DMS 273 (cell line): ENCODE measurements around the gene SLC5A10.
"Not testable (repeated sequence)": the region's sequence is repeated elsewhere in the genome, so short reads cannot be mapped to it uniquely, and the experiment has no call there.

Source experiments
- DNase-seq: peaks from one replicate; lab custom pipeline; 2025; ENCODE audit not compliant: unreplicated experiment; lab: John Stamatoyannopoulos, UW

The SLC5A10 gene

DNA sequence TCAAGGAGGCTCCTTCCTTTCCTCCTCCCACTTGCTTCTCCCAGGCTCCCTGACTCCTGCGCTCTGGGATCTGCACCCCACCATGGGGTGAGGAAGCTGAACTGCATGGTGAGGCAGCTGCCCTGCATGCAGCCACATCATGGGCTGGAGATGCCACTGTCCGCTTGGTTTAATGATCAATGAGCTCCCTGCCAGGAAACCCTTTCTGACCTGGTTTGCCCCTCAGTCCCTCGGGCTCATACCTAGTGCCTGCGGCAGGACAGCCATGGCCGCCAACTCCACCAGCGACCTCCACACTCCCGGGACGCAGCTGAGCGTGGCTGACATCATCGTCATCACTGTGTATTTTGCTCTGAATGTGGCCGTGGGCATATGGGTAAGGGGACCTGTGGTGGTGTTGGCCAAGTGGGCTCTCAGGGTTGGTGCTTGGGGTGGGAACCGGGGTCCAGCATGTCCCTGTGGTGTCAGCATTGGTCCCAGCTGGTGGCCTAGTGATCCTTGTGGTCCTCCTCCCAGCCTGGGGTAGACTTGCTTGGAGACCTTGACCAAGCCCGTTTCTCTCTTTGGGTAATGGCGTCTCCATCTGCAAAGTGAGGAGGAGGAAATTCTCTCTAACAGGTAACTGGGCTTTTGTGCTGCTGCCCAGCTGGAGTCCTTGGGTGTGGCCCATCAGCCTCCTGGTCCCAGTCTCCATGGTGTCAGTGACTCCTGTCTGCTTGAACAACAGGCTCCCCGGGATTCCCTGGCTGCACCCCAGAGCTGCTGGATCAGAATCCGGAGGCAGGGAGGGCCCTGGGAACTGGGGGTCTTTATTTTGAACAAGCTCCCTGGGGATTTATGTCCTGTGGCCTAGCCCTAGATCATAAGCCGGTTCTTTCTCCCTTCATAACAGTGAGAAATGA is at the start of gene SLC5A10:
SLC5A10 (plus strand) TSS at position 225 of the 902 bp plus-strand sequence; CDS start at position 266, 41 bp downstream.
- DNase-seq, result peak; percentile 28

DNA sequence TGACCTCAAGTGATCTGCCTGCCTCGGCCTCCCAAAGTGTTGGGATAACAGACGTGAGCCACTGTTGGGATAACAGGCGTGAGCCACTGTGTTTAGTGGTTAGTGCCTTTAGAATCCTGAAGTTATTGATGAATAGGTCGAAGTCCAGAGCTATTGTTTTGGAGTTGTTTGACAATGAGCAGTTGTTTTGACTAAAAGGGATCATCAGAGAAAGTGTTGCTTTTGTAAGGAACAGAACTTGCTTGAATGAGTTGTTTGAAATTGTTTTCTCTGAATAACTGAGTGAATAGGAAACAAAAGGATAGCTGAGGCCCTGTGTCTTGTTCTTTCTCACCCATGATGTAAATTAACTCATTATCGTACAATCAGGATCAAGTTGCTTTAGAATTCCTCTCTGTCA is 47.5 kb upstream of the SLC5A10 start:
- DNase-seq, result no peak

DNA sequence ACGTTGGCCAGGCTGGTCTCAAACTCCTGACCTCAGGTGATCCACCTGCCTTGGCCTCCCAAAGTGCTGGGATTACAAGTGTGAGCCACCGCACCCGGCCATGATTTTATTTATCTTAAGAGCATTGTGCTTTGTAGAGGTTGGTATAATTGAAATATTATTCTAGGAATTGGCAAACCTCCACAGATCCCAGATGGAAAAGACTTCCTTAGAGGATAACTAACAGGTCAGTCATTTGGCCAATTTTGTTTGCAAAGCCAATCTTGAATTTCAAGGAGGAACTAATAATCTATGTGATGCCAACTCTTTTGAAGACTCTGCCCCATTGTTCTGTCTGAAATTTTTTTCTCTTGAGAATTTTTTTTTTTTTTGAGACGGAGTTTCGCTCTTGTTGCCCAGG is 46.7 kb upstream of the SLC5A10 start:
- no peak for DNase-seq

DNA sequence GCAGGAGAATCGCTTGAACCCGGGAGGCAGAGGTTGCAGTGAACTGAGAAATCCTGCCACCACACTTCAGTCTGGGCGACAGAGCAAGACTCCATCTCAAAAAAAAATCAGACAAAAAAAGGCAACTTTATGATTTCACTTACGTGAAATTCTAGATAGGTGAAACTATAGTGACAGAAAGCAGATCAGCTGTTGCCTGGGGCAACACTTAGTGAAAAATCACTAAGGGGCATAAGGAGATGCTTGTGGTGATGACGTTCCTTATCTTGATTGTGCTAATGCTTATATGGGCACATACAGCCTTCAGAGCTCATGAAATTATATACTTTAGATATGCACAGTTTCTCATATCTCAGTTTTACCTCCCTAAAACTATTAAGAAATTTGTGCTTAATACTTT is 41.6 kb upstream of the SLC5A10 start:
- no peak for DNase-seq

DNA sequence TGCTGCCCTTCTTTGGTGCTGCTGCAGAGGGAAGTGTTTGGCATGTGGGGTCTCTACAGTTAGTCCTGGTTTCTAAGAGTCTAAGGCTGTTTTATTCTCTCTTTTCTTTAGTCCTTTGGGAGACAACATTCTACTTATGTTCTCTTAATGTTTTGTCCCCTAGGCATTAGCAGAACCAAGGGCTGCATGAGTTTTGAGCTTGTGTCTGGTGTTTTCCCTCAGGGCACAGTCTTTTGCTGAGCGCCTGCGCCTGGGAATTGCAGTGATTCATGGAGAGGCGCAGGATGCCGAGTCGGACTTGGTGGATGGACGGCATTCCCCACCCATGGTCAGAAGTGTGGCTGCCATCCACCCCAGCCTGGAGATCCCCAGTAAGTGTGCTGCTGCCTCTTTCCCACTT is 41.1 kb upstream of the SLC5A10 start:
- DNase-seq, result no peak

DNA sequence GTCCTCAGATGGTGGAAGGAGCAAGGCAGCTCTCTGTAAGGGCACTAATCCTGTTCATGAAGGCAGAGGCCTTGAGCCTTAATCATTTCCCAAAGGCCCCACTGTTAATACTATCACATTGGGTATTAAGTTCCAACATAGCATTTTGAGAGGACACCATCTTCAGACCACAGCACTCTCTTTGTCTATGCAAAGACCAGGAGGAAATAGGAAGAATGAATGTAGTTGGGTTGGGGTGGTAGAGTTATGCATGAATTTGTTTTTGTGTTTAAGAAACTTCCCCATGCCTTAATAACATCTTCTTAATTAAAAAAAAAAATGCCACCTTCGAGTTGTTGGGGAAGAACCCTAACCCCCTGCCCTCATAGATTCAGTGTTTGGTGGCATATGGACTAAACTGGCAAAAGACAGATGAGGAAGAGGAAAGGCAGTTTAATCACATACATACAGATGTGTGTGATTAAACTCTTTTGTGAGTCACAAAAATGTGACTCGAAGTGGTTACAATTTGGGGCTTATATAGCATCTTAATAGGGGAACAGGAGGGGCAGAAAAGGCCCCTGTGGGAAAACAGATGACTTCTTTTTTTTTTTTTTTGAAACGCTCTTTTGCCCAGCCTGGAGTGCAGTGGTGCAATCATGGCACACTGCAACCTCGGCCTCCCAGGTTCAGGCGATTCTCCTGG is 35.0 kb upstream of the SLC5A10 start:
- no peak for DNase-seq

DNA sequence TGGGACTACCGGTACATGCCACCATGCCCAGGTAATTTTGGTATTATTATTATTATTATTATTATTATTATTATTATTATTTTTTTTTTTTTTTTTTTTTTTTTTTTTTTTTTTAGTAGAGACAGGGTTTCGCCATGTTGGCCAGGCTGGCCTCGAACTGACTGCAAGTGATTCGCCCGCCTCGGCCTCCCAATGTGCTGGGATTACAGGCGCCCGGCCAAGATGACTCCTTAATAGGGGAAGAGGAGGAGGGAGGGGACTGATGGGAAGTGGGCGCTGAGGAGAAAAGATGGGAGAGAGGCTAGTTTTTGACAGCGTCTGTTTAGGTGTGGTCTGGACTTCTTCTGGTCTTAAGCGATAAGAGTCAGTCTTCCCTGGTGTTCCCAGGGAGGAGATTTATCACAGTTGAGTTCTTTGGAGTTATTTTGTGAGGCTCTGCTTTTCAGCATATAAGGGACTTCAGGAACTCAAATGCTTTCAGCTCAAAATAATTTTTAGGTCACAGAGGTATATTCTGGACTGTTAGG is 34.4 kb upstream of the SLC5A10 start:
- DNase-seq, result no peak

DNA sequence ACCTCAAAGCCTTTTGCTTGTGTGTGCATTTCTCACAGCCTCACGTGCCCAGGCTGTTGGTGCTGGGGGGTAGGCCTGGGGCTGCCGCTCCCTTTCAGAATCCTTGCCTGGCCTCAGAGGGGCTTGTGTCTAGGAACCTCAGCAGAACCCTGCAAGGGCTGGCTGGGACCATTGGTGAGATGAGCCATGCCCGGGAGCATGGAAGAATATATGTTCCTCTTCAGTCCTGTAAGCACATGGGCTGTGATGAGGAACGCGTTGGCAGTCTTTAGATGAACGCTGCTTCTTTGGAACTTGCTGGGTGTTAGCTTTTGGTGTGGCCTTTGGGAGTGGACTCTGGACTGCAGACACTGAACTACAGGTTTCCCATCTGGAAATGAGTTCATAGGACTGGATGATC is 32.0 kb upstream of the SLC5A10 start:
- no peak for DNase-seq

DNA sequence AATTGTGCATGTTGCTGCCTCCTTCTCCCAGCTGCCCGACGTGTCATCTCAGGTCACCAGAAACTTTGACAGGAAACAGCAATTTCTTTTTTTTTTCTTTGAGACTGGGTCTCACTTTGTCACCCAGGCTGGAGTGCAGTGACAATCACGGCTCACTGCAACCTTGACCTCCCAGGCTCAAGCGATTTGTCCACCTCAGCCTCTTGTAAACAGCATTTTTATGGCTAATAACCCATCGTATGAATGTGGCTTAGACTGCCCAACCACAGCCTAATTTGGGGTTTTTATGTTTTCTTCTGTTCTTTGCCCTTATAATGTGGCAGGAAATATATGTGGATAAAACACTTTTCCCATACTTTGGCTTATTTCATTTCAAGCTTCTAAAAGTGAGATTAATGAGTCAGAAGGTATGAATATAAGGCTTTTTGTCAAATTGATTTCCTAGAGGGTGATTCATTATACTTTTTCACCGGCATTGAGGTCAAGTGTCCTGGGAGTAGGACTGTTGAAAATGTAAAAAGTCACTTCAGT is 31.0 kb upstream of the SLC5A10 start:
- no peak for DNase-seq

DNA sequence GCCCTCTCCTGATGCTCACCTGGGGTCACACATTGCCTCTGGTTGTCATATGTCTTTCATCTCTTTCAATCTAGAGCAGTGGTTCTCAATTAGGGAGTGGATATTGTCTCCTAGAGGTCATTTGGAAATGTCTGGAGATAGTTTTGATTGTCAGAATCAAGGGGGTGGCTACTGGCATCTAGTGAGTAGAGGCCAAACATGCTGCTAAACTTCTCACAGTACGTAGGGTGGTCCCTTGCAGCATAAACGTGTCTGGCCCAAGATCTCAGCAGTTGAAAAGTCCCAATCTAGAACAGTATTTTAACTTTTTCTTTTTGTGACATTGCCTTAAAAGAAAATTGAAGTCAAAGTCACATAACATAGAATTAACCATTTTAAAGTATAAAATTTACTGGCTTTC is 30.5 kb upstream of the SLC5A10 start:
- no peak for DNase-seq

DNA sequence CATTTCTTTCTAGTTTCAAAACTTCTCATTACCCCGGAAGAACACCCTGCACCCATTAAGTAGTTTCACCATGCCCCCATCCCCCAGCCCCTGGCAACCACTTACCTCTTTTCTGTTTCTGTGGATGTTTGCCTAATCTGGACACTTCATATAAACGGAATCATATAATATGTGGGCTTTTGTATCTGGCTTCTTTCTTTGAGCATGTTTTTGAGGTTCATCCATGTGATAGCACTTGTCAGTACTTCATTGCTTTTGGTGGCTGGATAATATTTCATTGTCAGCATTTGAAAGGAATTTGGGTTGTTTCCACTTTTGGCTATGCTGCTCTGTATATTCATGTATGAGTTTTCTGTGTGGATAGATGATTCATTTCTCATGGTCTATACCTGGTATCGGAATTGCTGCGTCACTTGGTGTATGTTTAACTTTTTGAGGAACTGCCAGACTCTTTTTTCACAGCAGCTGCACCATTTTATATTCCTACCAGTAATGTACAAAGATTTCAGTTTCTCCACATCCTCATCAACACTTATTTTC is 30.0 kb upstream of the SLC5A10 start:
- DNase-seq, result no peak

DNA sequence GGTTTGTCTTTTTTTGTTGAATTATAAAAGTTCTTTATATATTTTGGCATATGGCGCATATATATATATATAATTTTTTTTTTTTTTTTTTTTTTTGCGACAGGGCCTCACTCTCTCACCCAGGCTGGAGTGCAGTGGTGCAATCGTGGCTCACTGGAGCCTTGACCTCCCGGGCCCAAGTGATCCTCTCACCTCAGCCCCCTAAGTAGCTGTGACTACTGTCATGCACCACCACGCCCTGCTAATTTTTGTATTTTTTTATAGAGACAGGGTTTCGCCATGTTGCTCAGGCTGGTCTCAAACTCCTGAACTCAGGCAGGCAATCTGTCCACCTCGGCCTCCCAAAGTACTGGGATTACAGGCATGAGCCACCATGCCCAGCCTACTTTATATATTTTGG is 29.4 kb upstream of the SLC5A10 start:
- DNase-seq, result not testable (repeated sequence)

DNA sequence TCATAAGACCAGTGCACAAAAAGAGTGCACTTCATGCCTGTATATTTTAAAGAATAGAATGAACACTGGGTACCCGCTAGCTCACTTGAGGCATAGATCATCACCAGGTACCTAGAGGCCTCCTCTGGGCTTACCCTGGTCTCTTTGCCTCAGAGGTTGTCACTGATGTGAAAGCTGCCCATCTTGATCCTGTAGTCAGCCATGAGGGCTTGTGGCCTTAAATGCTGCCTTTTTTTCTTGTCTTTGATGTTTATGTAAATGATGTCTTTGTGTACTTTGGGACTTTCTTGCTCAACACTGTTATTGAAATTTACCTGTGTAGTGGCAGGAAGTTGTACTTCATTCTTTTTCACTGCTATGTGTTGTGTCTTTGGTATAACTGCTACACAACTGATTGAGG is 26.8 kb upstream of the SLC5A10 start:
- no peak for DNase-seq

DNA sequence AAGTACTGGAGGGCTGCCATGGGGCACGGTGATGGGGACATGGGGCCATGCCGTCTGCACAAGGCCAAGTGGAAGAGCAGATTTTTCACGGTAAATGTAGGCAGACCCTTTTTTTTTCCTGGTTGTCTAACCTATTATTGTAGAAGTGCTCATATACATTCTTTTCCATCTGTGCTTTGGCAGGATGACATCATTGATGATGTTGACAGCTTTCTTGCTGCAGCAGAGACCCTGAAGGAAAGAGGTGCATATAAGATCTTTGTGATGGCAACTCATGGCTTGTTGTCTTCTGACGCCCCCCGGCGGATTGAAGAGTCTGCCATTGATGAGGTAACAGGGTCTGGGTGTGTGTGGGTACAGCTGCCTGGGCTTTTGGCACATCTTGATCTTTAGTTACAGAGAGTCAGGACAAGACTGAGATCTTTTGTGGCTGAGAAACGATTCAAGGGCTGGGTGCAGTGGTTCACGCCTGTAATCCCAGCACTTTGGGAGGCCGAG is 23.3 kb upstream of the SLC5A10 start:
- DNase-seq, result no peak

DNA sequence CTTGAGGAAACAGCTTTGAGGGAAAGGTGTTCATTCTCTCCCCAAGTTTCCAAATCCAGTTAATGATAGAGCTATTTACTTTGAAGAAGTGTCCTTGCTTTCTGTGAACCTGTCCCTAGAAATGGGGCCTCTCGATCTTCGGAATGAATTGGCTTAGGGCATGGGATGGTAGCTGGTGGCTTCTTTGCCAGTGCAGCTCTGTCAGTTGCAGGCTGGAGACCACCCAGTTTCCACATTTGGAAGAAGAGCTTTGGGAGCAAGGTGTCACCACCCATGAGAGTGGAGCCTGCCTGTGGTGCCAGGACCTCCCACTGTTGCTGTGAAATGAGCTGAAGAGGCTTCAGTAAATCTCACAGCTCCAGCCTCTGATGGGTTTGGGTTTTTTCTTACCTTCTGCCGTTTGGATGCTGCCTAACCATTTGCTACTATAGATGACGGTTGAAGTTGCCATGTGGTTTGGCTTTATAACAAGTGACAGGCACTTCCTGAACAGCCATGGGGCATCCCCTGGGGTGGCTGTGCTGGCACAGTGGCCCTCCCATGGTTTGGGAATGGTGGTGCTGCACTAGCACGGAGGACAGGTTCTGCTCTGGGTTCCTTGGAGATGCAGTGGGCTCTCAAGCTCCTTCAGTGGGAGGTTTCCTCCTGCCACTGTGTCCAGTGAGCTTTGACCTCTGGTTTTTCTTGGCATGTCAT is 19.5 kb upstream of the SLC5A10 start:
- no peak for DNase-seq

DNA sequence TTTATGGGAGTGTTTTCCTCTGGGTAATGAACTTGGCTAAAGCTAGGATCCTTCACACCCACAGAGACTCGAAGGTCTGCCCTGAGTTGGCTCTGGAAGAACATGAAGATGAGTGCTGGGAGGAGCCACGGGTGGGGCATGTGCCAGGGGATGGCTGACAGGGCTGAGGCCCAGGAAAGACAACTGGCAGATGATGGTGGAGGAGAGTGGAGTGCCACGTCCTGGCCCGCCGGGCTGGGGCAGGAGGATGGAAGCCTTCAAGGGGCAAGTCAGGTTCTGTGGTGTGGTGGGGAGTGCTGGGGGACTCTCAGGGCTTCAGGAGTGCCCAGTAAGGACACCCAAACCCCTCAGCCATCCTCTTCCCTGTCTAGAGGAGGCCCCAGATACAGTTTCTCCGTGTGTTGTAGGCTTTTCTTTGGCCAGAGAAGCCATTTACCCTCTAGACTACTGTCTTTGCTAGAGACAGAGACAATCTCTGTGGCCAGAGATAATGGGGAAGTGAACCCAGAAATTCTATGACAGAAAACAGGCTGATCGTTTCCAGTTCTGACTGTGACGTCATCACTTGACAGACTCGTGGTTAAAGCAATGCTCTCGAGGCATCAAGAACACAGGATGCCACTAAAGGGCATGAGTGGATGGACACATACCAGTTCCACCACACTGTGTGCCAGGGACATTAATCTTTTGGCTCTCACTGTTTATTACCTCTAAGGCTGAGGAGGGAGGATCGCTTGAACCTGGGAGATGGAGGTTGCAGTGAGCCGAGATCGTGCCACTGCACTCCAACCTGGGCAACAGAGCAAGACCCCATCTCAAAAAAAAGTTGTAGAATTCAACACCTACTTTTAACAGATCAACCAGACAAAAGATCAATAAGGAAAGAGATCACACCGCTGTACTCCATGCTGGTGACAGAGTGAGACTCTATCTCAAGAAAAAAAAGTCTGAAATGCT is 18.6 kb upstream of the SLC5A10 start:
- DNase-seq, result no peak

DNA sequence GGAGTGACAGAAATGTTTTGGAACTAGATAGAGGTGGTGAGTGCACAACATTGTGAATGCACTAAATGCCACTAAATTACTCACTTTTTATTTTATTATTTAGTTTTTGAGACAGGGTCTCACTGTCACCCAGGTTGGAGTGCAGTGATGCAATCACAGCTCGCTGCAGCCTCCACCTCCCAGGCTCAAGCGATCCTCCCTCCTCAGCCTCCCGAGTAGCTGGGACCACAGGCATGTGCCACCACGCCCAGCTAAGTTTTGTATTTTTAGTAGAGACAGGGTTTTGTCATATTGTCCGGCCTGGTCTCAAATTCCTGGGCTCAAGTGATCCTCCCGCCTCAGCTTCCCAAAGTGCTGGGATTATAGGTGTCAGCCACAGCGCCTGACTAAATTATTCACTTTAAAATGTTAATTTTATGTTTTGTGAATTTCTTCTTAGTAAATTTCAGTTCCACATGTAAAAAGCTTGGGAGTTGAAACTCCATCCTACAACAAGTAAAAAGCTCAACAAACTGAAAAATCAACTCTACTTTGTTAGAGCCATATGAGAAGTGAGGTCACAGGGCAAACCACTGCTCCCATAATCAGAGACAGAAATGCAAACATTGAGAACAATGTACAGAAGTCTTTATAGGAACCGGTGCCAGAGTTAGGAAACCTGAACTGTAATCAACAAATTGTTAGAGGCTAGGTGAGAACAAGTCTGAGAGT is 13.8 kb upstream of the SLC5A10 start:
- no peak for DNase-seq

DNA sequence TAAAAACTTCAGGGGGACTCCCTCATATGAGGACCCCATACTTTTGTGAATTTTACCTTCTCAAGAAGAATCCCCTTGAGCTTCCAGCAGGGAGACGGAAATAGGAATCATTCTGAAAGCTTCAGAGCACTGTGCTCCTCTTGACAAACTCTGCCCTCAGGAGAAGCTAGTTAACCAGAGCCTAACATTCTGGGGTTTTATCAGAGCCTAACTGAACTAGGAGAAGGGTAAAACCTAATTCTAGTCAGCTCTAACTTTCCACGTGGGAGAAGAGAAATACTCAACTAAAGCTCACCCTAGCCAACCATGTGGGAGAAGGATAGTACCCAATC is 13.3 kb upstream of the SLC5A10 start:
- no peak for DNase-seq

DNA sequence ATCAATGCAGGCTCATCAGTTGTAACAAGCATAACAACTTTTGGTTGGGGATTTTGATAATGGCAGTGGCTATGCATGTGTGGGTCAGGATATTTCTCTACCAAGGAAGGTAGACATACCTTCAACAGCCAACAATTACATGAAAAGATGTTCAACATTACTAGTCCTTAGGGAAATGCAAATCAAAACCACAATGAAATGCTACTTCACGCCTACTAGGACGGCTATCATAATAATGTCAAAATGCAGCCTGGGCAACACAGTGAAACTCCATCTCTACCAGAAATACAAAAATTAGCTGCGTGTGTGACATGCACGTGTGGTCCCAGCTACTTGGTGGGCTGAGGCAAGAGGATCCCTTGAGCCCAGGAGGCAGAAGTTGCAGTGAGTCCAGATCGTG is 7.3 kb upstream of the SLC5A10 start:
- no peak for DNase-seq
